ENCODE results near the gene ZNF211.
A peak's percentile ranks its signal among the peaks of the same experiment; 100 is the strongest.

ZNF211 gene

GRCh38 chr19:57632987-57633831 is at the start of gene ZNF211:
Gene ZNF211 (plus strand): TSS chr19:57633168. CDS start chr19:57633347, 179 bp downstream.
- peaks cover 15% of the 10 kb centered on the region for H3K9me3 ChIP-seq (ENCODE audit: low read length)
- H3K4me2 ChIP-seq (ENCODE audit: low read length), result peak within 1 kb of the TSS; percentile 98
- no peak within 1 kb of the TSS for H3K27ac ChIP-seq (ENCODE audit: low read depth, low read length, poor library complexity, severe bottlenecking)
- no peaks in the 10 kb centered on the region for H3K27me3 ChIP-seq (ENCODE audit: insufficient read depth, low read length)
- peak within 1 kb of the TSS; percentile 100 for H3K4me3 ChIP-seq (ENCODE audit: low read depth, low read length, poor library complexity, severe bottlenecking)
- peak within 1 kb of the TSS; percentile 95 for H3K9ac ChIP-seq (ENCODE audit: low read length)
- no peak for TF ChIP-seq EZH2 (IDR thresholded peaks at IDR 0.05; ENCODE audit: borderline replicate concordance, low read length)
- TF ChIP-seq, protein P1, sequence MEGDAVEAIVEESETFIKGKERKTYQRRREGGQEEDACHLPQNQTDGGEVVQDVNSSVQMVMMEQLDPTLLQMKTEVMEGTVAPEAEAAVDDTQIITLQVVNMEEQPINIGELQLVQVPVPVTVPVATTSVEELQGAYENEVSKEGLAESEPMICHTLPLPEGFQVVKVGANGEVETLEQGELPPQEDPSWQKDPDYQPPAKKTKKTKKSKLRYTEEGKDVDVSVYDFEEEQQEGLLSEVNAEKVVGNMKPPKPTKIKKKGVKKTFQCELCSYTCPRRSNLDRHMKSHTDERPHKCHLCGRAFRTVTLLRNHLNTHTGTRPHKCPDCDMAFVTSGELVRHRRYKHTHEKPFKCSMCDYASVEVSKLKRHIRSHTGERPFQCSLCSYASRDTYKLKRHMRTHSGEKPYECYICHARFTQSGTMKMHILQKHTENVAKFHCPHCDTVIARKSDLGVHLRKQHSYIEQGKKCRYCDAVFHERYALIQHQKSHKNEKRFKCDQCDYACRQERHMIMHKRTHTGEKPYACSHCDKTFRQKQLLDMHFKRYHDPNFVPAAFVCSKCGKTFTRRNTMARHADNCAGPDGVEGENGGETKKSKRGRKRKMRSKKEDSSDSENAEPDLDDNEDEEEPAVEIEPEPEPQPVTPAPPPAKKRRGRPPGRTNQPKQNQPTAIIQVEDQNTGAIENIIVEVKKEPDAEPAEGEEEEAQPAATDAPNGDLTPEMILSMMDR (IDR thresholded peaks at IDR 0.05; ENCODE audit: low read length), result no peak
- H4K20me1 ChIP-seq (ENCODE audit: insufficient read depth, low read length), result no peaks in the 10 kb centered on the region
- 0 out of 2 replicates have a peak, but pooled peaks cover 5% of the 10 kb centered on the region for H3K79me2 ChIP-seq (ENCODE audit: insufficient read depth, low read length)
- peak within 1 kb of the TSS; percentile 39 for H2AFZ ChIP-seq (ENCODE audit: low read length)
- peaks cover 12% of the 10 kb centered on the region for H3K4me1 ChIP-seq (ENCODE audit: insufficient read depth, low read length, severe bottlenecking)
- H3K9me2 ChIP-seq (ENCODE audit: low read depth, low read length), result no peaks in the 10 kb centered on the region
- peaks cover 37% of the 10 kb centered on the region for H3K36me3 ChIP-seq (ENCODE audit: insufficient read depth, low read length)
- no peaks in the 10 kb centered on the region for H3F3A ChIP-seq (ENCODE audit: insufficient read depth, low read length)

DNA sequence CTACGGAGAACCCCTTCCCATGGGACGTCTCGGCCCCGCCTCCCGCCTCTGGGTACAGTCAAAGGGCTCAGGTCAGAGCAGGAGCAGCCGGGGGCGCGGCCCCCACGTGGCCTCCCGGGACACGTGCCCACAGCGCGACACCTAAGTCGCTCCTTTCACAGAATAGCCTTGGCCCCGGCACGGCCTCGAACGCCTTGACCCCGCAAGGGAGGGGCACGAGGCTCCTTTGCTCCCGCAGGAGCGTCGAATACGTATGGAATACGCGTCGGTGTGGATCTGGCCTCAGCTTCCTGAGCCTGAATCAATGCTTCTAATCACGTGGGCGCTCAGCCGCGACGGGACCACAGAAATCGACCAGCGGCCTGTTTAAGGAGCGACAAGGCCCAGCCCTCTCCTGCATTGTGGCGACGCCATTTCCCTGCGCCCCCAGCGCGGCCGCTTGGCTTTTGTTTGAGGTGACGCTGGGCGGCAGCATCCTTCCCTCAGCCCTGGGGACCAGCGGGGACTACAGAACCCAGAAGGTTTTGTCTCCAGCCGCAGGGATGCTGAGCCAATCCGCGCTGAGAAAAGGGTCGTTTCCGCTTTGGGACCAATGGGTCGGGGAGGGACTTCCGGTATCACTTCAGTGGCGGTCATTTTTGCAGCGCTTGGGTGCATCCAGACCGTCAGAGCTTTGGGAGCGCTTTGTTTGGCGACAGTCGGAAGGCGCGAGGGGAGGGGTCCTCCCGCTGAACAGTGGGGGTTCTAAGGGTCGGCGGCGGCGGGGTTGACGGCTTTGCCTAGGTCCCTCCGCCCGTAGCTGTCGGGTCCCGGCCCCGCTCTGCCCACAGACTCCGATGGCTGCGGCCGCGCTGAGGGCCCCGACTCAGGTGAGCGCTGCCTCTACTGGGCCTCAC is 49.2 kb upstream of the ZNF211 start, which contains the start of gene ZIK1:
ZIK1 (plus strand) TSS at position 625 of the 896 bp plus-strand sequence; CDS start at position 837, 212 bp downstream.
- TF ChIP-seq, protein P1 (IDR thresholded peaks at IDR 0.05; ENCODE audit: low read length), result no peak
- H3K4me3 ChIP-seq (ENCODE audit: low read depth, low read length, poor library complexity, severe bottlenecking), result no peak within 1 kb of the TSS
- H3K4me1 ChIP-seq (ENCODE audit: insufficient read depth, low read length, severe bottlenecking), result peaks cover 4% of the 10 kb centered on the region
- peaks cover 18% of the 10 kb centered on the region for H3K9me3 ChIP-seq (ENCODE audit: low read length)
- no peaks in the 10 kb centered on the region for H3K79me2 ChIP-seq (ENCODE audit: insufficient read depth, low read length)
- peaks cover 5% of the 10 kb centered on the region; the same call in 1 of the 2 replicates for H3K36me3 ChIP-seq (ENCODE audit: insufficient read depth, low read length)
- H3K9ac ChIP-seq (ENCODE audit: low read length), result no peak within 1 kb of the TSS
- H3K4me2 ChIP-seq (ENCODE audit: low read length), result no peak within 1 kb of the TSS
- no peaks in the 10 kb centered on the region for H4K20me1 ChIP-seq (ENCODE audit: insufficient read depth, low read length)
- no peak within 1 kb of the TSS for H2AFZ ChIP-seq (ENCODE audit: low read length)
- no peak within 1 kb of the TSS for H3K27ac ChIP-seq (ENCODE audit: low read depth, low read length, poor library complexity, severe bottlenecking)
- H3K27me3 ChIP-seq (ENCODE audit: insufficient read depth, low read length), result no peaks in the 10 kb centered on the region
- H3K9me2 ChIP-seq (ENCODE audit: low read depth, low read length), result no peaks in the 10 kb centered on the region
- no peaks in the 10 kb centered on the region for H3F3A ChIP-seq (ENCODE audit: insufficient read depth, low read length)

DNA sequence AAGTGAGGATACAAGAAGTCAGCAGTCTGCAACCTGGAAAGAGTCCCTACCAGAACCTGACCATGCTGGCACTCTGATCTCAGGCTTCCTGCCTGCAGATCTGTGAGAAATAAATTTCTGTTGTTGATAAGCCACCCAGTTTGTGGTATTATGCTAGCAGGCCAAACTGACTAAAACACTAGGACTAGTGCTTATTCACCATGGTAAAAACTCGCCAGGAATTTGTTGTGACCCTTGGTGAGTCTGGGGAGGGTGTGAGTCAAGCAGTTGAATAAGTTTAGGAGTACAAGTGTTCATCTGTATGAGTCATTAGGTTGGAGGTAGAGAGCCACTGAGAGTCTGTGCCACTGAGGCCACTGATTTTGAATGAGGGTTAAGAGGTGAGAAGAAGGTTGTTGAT is 45.4 kb upstream of the ZNF211 start:
- Histone ChIP-seq H3K4me1 (ENCODE audit: insufficient read depth, low read length, severe bottlenecking) (no peaks in the 10 kb centered on the region), H3K4me2 (ENCODE audit: low read length) (no peak overlapping the region), H3K27ac (ENCODE audit: low read depth, low read length, poor library complexity, severe bottlenecking) (no peak overlapping the region), H3K4me3 (ENCODE audit: low read depth, low read length, poor library complexity, severe bottlenecking) (no peak overlapping the region), H3K9ac (ENCODE audit: low read length) (no peak overlapping the region), H4K20me1 (ENCODE audit: insufficient read depth, low read length) (no peaks in the 10 kb centered on the region), H3K79me2 (ENCODE audit: insufficient read depth, low read length) (no peaks in the 10 kb centered on the region), H3F3A (ENCODE audit: insufficient read depth, low read length) (no peaks in the 10 kb centered on the region), H3K9me3 (ENCODE audit: low read length) (peaks cover 22% of the 10 kb centered on the region), H3K27me3 (ENCODE audit: insufficient read depth, low read length) (no peaks in the 10 kb centered on the region), H3K9me2 (ENCODE audit: low read depth, low read length) (no peaks in the 10 kb centered on the region), H2AFZ (ENCODE audit: low read length) (no peak overlapping the region), H3K36me3 (ENCODE audit: insufficient read depth, low read length) (no peaks in the 10 kb centered on the region)
- TF ChIP-seq EZH2 (IDR thresholded peaks at IDR 0.05; ENCODE audit: borderline replicate concordance, low read length), result no peak
- TF ChIP-seq, protein P1 (IDR thresholded peaks at IDR 0.05; ENCODE audit: low read length), result no peak
